Measurements from ENCODE around the gene PPP4R1. TPM values are rescaled to one million over a fixed set of nuclear protein-coding genes. Genes with fewer than 3 reads are reported as not detected.

Gene PPP4R1
- total and polyA plus RNA-seq, 5 donors from 2014 or later = 8.9 to 59.7 (median 17.9) TPM

DNA sequence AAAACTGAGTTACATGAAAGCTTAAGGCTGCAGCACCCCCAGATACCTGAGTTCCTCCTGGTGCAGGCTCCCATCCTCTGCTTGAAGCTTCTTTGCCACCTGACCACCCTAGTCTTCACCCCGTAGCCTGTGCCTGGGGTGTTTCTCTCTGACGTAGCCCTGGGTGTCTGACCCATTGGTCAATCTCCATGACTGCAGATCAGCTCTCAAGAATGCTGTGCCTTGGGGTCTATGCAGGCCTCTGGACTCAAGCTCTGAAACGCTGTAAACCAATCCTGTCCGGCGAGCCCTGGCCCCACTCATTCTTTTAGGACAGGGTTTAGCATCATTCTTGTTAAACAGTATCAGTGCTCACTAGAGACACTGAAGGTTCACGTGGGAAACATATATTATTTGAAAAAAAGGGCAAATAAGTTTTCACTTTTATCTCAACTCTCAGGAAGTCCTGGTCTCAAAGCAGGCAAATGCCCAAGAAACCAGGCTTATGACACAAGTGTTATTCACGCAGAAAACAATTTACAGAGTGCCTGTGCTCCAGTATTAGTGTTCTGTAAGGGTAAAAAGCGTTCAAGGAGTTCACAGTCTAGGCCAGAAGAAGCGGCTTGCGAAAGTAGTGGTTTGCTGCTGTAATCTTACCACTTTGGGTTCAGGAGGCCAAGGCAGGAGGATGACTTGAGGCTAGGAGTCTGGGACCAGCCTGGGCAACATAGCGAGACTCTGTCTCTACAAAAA lies 22.8 kb upstream of the PPP4R1 start:
- no peak overlapping the region for H3K4me3 Mint-ChIP-seq
- H3K4me1 ChIP-seq (ENCODE audit: control insufficient read depth, insufficient read depth, low read length, poor library complexity, severe bottlenecking) = no peaks in the 10 kb centered on the region
- no peaks in the 10 kb centered on the region for H3K9me3 ChIP-seq (ENCODE audit: control insufficient read depth in 2 of 2, low read length in 2 of 2)
- H3K36me3 Mint-ChIP-seq = no peaks in the 10 kb centered on the region
- peaks cover 38% of the 10 kb centered on the region for H3K27me3 Mint-ChIP-seq
- H3K4me1 Mint-ChIP-seq = no peaks in the 10 kb centered on the region
- peaks cover 2% of the 10 kb centered on the region for H3K27me3 ChIP-seq (ENCODE audit: control insufficient read depth, insufficient read depth, low read length)
- H3K27ac ChIP-seq (ENCODE audit: insufficient read depth, low read length, poor library complexity, severe bottlenecking) = no peak overlapping the region
- DNase-seq = no peak
- no peak overlapping the region for H3K27ac Mint-ChIP-seq
- H3K36me3 ChIP-seq (ENCODE audit: control insufficient read depth, insufficient read depth, low read length) = no peaks in the 10 kb centered on the region
- H3K9me3 Mint-ChIP-seq = peaks cover 0 to 7% (median 0%) of the 10 kb centered on the region in 7 donors
- no peak overlapping the region for H3K4me3 ChIP-seq (ENCODE audit: low read depth, low read length)
- ATAC-seq (ENCODE audit: low read depth in 2 of 2) = no peak

DNA sequence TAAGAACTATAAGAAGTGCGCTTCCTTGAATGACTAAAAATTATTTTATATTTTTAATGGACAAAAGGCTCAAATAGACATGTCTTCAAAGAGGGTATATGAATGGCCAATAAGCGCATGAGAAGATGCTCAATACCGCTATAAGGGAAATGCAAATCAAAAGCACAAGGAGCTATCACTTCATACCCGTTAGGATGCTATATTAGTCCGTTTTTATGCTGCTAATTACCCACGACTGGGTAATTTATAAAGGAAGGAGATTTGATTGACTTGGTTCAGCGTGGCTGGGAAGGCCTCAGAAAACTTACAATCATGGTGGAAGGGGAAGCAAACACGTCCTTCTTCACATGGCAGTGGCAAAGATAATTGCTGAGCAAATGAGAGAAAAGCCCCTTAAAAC lies 20.5 kb upstream of the PPP4R1 start:
- H3K36me3 Mint-ChIP-seq = no peaks in the 10 kb centered on the region
- H3K27me3 ChIP-seq (ENCODE audit: control insufficient read depth, insufficient read depth, low read length) = peaks cover 6% of the 10 kb centered on the region
- no peak overlapping the region for H3K4me3 Mint-ChIP-seq
- ATAC-seq (ENCODE audit: low read depth in 2 of 2) = no peak
- H3K4me3 ChIP-seq (ENCODE audit: low read depth, low read length) = no peak overlapping the region
- H3K9me3 ChIP-seq (ENCODE audit: control insufficient read depth in 2 of 2, low read length in 2 of 2) = no peaks in the 10 kb centered on the region
- peak overlapping the region in 1 of 3 donors; percentile 63 for H3K27ac Mint-ChIP-seq
- no peaks in the 10 kb centered on the region for H3K4me1 ChIP-seq (ENCODE audit: control insufficient read depth, insufficient read depth, low read length, poor library complexity, severe bottlenecking)
- DNase-seq = no peak
- H3K36me3 ChIP-seq (ENCODE audit: control insufficient read depth, insufficient read depth, low read length) = no peaks in the 10 kb centered on the region
- H3K27ac ChIP-seq (ENCODE audit: insufficient read depth, low read length, poor library complexity, severe bottlenecking) = no peak overlapping the region
- peaks cover 0 to 7% (median 0%) of the 10 kb centered on the region in 7 donors for H3K9me3 Mint-ChIP-seq
- peaks cover 30% of the 10 kb centered on the region for H3K27me3 Mint-ChIP-seq
- no peaks in the 10 kb centered on the region for H3K4me1 Mint-ChIP-seq

DNA sequence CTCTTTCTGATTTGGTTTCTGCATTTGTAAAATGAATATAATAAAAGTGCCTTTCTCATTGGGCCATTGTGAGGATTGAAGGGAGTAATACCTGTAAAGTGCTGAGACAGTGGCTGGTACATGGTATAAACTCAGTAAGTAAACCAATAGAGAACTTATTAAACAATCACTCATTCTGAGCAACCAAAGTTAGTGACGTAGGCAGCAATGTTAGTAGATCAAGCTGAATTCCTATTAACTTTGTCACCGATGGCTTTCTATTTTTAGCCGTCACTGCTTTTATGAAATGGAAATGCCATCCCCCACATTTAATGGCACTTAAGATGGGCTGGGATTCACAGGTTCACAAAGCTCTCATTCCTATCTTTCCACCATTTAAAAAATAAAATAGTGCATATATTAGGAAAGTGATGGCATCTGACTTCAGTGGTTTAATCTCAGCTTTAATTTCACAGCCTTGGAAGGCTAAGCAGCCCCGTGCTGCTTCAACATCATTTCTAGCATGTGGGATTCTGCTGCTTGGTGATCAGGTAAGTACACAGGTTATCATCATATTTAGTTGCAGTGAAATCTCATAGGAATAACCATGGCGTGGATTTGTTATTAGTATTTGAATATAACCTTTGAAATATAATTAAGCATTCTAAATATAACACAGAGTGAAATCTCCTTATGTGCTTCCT lies 17.6 kb upstream of the PPP4R1 start:
- no peak for DNase-seq
- H3K4me1 ChIP-seq (ENCODE audit: control insufficient read depth, insufficient read depth, low read length, poor library complexity, severe bottlenecking) = no peaks in the 10 kb centered on the region
- H3K4me3 ChIP-seq (ENCODE audit: low read depth, low read length) = no peak overlapping the region
- peaks cover 6% of the 10 kb centered on the region for H3K27me3 ChIP-seq (ENCODE audit: control insufficient read depth, insufficient read depth, low read length)
- Mint-ChIP-seq H3K27me3 (peaks cover 27% of the 10 kb centered on the region), H3K4me1 (no peaks in the 10 kb centered on the region), H3K36me3 (no peaks in the 10 kb centered on the region), H3K27ac (no peak overlapping the region), H3K9me3 (peaks cover 0 to 7% (median 0%) of the 10 kb centered on the region in 7 donors), H3K4me3 (no peak overlapping the region)
- ATAC-seq (ENCODE audit: low read depth in 2 of 2) = no peak
- no peaks in the 10 kb centered on the region for H3K36me3 ChIP-seq (ENCODE audit: control insufficient read depth, insufficient read depth, low read length)
- H3K27ac ChIP-seq (ENCODE audit: insufficient read depth, low read length, poor library complexity, severe bottlenecking) = no peak overlapping the region
- H3K9me3 ChIP-seq (ENCODE audit: control insufficient read depth in 2 of 2, low read length in 2 of 2) = no peaks in the 10 kb centered on the region

DNA sequence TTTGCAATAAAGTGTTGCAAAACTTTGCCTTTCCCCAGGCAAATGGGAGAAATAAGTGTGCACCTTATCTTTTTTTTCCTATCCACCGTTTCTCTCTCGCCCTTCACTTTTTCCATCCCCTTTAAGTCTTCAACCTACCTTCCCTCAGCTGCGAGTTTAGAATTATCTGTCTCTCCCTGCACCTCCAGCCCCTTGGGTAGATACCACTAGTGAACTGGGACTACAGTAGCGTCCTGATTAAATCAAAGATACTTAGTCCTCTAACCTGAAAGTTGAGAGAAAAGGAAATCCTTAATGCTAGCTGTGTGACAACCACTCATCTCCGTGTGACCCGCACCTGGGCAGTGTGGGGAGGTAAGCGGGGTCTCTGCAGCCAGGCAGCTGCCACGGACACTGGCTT lies 16.1 kb upstream of the PPP4R1 start:
- H3K36me3 Mint-ChIP-seq = no peaks in the 10 kb centered on the region
- no peak overlapping the region for H3K27ac ChIP-seq (ENCODE audit: insufficient read depth, low read length, poor library complexity, severe bottlenecking)
- H3K27ac Mint-ChIP-seq = no peak overlapping the region

DNA sequence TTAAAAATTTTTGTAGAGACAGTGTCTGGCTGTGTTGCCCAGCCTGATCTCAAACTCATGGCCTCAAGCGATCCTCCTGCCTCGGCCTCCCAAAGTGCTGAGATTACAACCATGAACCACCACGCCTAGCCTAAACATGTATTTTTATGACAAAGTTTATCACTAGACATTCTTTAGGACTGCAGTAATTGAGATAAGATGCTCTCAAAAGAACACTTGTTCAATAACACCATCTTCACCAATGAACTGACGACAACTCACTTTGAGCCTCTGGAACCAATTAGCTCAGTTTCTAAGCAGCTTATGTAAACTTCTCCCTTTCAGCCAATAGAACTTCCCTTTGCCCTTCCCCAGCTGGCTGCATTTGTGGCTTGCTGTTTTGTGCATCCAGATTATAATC lies 15.3 kb upstream of the PPP4R1 start:
- no peak overlapping the region for H3K27ac ChIP-seq (ENCODE audit: insufficient read depth, low read length, poor library complexity, severe bottlenecking)
- H3K9me3 ChIP-seq (ENCODE audit: control insufficient read depth in 2 of 2, low read length in 2 of 2) = no peaks in the 10 kb centered on the region
- H3K36me3 ChIP-seq (ENCODE audit: control insufficient read depth, insufficient read depth, low read length) = no peaks in the 10 kb centered on the region
- no peak overlapping the region for H3K4me3 Mint-ChIP-seq
- no peak overlapping the region for H3K4me3 ChIP-seq (ENCODE audit: low read depth, low read length)
- DNase-seq (no peak), ATAC-seq (ENCODE audit: low read depth in 2 of 2) (no peak)
- no peaks in the 10 kb centered on the region for H3K4me1 Mint-ChIP-seq
- H3K36me3 Mint-ChIP-seq = no peaks in the 10 kb centered on the region
- peaks cover 3% of the 10 kb centered on the region for H3K27me3 ChIP-seq (ENCODE audit: control insufficient read depth, insufficient read depth, low read length)
- no peak overlapping the region for H3K27ac Mint-ChIP-seq
- no peaks in the 10 kb centered on the region for H3K9me3 Mint-ChIP-seq
- H3K4me1 ChIP-seq (ENCODE audit: control insufficient read depth, insufficient read depth, low read length, poor library complexity, severe bottlenecking) = no peaks in the 10 kb centered on the region
- peaks cover 30% of the 10 kb centered on the region for H3K27me3 Mint-ChIP-seq

More for the DNA sequence above, 16.1 kb upstream of the PPP4R1 start:
- ATAC-seq (ENCODE audit: low read depth in 2 of 2) (no peak), DNase-seq (no peak)
- no peak overlapping the region for H3K4me3 ChIP-seq (ENCODE audit: low read depth, low read length)
- Mint-ChIP-seq H3K4me3 (no peak overlapping the region), H3K27me3 (peaks cover 30% of the 10 kb centered on the region), H3K9me3 (peaks cover 0 to 5% (median 0%) of the 10 kb centered on the region in 7 donors), H3K4me1 (no peaks in the 10 kb centered on the region)
- no peaks in the 10 kb centered on the region for H3K4me1 ChIP-seq (ENCODE audit: control insufficient read depth, insufficient read depth, low read length, poor library complexity, severe bottlenecking)
- H3K27me3 ChIP-seq (ENCODE audit: control insufficient read depth, insufficient read depth, low read length) = peaks cover 3% of the 10 kb centered on the region
- no peaks in the 10 kb centered on the region for H3K36me3 ChIP-seq (ENCODE audit: control insufficient read depth, insufficient read depth, low read length)
- no peaks in the 10 kb centered on the region for H3K9me3 ChIP-seq (ENCODE audit: control insufficient read depth in 2 of 2, low read length in 2 of 2)

DNA sequence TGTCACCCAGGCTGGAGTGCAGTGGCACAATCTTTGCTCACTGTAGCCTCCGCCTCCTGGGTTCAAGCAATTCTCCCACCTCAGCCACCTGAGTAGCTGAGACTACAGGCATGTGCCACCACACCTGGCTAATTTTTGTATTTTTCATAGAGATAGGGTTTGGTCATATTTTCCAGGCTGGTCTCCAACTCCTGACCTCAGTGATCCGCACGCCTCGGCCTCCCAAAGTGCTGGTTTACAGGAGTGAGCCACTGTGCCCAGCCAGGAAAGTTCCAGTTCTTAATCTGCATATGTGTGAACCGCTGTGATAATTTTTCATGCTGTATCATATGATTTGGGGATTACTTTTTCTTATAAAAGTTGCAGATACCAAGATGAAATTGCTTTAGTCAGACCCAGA lies 14.6 kb upstream of the PPP4R1 start:
- H3K27ac ChIP-seq (ENCODE audit: insufficient read depth, low read length, poor library complexity, severe bottlenecking) = no peak overlapping the region
- H3K4me3 Mint-ChIP-seq = no peak overlapping the region
- no peaks in the 10 kb centered on the region for H3K9me3 Mint-ChIP-seq
- ATAC-seq (ENCODE audit: low read depth in 2 of 2) (no peak), DNase-seq (no peak)
- no peak overlapping the region for H3K27ac Mint-ChIP-seq
- H3K9me3 ChIP-seq (ENCODE audit: control insufficient read depth in 2 of 2, low read length in 2 of 2) = no peaks in the 10 kb centered on the region
- no peaks in the 10 kb centered on the region for H3K36me3 ChIP-seq (ENCODE audit: control insufficient read depth, insufficient read depth, low read length)
- H3K4me1 Mint-ChIP-seq = no peaks in the 10 kb centered on the region
- no peak overlapping the region for H3K4me3 ChIP-seq (ENCODE audit: low read depth, low read length)
- peaks cover 3% of the 10 kb centered on the region for H3K27me3 ChIP-seq (ENCODE audit: control insufficient read depth, insufficient read depth, low read length)
- no peaks in the 10 kb centered on the region for H3K36me3 Mint-ChIP-seq
- H3K4me1 ChIP-seq (ENCODE audit: control insufficient read depth, insufficient read depth, low read length, poor library complexity, severe bottlenecking) = no peaks in the 10 kb centered on the region
- peaks cover 29% of the 10 kb centered on the region for H3K27me3 Mint-ChIP-seq

DNA sequence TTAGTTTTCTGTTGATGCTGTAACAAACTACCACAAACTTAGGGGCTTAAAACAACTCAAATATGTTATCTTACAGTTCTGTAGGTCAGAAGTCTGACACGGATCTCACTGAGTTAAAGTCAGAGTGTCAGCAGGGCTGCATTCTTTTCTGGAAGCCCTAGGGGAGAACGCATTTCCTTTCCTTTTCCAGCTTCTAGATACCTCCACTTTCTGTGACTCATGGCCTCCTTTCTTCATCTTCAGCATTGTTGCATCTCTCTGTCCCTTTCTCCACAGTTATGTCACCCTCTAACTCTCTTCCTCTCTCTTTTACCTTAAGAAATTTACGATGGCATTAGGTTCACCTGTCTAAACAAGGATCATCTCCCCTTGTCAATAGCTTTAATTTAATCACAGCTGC lies 13.3 kb upstream of the PPP4R1 start:
- Histone ChIP-seq H3K4me3 (ENCODE audit: low read depth, low read length) (no peak overlapping the region), H3K27me3 (ENCODE audit: control insufficient read depth, insufficient read depth, low read length) (peaks cover 3% of the 10 kb centered on the region), H3K4me1 (ENCODE audit: control insufficient read depth, insufficient read depth, low read length, poor library complexity, severe bottlenecking) (no peaks in the 10 kb centered on the region), H3K36me3 (ENCODE audit: control insufficient read depth, insufficient read depth, low read length) (no peaks in the 10 kb centered on the region), H3K27ac (ENCODE audit: insufficient read depth, low read length, poor library complexity, severe bottlenecking) (no peak overlapping the region), H3K9me3 (ENCODE audit: control insufficient read depth in 2 of 2, low read length in 2 of 2) (no peaks in the 10 kb centered on the region)
- H3K4me1 Mint-ChIP-seq = no peaks in the 10 kb centered on the region
- H3K4me3 Mint-ChIP-seq = no peak overlapping the region
- no peak for DNase-seq
- peaks cover 20% of the 10 kb centered on the region for H3K27me3 Mint-ChIP-seq
- H3K36me3 Mint-ChIP-seq = no peaks in the 10 kb centered on the region
- H3K27ac Mint-ChIP-seq = no peak overlapping the region
- ATAC-seq (ENCODE audit: low read depth in 2 of 2) = no peak
- no peaks in the 10 kb centered on the region for H3K9me3 Mint-ChIP-seq

DNA sequence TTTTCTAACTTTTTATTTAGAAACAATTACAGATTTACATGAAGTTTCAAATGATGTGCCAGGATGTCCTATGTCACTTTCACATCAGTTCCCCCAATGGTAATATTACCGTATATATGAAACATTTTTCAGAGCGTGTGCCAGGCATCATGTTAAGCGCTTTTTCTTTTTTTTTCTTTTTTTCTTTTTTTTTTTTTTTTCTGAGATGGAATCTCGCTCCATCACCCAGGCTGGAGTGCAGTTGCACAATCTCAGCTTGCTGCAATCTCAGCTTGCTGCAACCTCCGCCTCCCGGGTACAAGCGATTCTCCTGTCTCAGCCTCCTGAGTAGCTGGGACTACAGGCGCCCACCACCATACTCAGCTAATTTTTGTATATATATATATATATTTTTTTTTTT lies 5.6 kb upstream of the PPP4R1 start:
- no peak overlapping the region for H3K4me3 Mint-ChIP-seq
- Histone ChIP-seq H3K27me3 (ENCODE audit: control insufficient read depth, insufficient read depth, low read length) (no peaks in the 10 kb centered on the region), H3K36me3 (ENCODE audit: control insufficient read depth, insufficient read depth, low read length) (no peaks in the 10 kb centered on the region), H3K9me3 (ENCODE audit: control insufficient read depth in 2 of 2, low read length in 2 of 2) (no peaks in the 10 kb centered on the region), H3K4me1 (ENCODE audit: control insufficient read depth, insufficient read depth, low read length, poor library complexity, severe bottlenecking) (peaks cover 14% of the 10 kb centered on the region), H3K27ac (ENCODE audit: insufficient read depth, low read length, poor library complexity, severe bottlenecking) (no peak overlapping the region), H3K4me3 (ENCODE audit: low read depth, low read length) (no peak overlapping the region)
- no peak overlapping the region for H3K27ac Mint-ChIP-seq
- DNase-seq (no peak), ATAC-seq (ENCODE audit: low read depth in 2 of 2) (no peak)
- H3K27me3 Mint-ChIP-seq = no peaks in the 10 kb centered on the region
- no peaks in the 10 kb centered on the region for H3K9me3 Mint-ChIP-seq
- H3K4me1 Mint-ChIP-seq = peaks cover 8 to 14% (median 10%) of the 10 kb centered on the region in 4 donors
- no peaks in the 10 kb centered on the region for H3K36me3 Mint-ChIP-seq
